ENCODE data around the gene ADCY9. TPM values are rescaled to one million over a fixed set of nuclear protein-coding genes. Genes with fewer than 3 reads are reported as not detected.

Gene ADCY9
- polyA plus RNA-seq, 1 donor (not counting 4 experiments of a cell fraction or from before 2014, with no cell fraction given): 3.0 TPM

GRCh38 chr16:4005731-4006130 lies 110.5 kb downstream of the ADCY9 start:
- Histone ChIP-seq H2AFZ (ENCODE audit: control insufficient read depth, low read length) (no peak overlapping the region), H3K79me2 (ENCODE audit: control insufficient read depth, insufficient read depth, low read length) (no peaks in the 10 kb centered on the region), H3K27me3 (ENCODE audit: control insufficient read depth, extremely low read depth, insufficient read depth, low read length) (no peaks in the 10 kb centered on the region), H3K36me3 (ENCODE audit: control insufficient read depth in 2 of 2, extremely low read depth in 1 of 2, insufficient read depth in 2 of 2, low read length in 2 of 2) (peaks cover 0 to 6% of the 10 kb centered on the region in 2 experiments), H3K4me3 (ENCODE audit: control insufficient read depth in 2 of 3, extremely low read depth in 1 of 3, insufficient read depth in 2 of 3, low read depth in 1 of 3, low read length in 3 of 3) (no peak overlapping the region), H3K27ac (ENCODE audit: control insufficient read depth, insufficient read depth, low read length) (no peak overlapping the region), H4K20me1 (ENCODE audit: control insufficient read depth, extremely low read depth, insufficient read depth, low read length) (no peaks in the 10 kb centered on the region), H3K4me2 (ENCODE audit: control insufficient read depth, extremely low read depth, insufficient read depth, low read depth, low read length) (no peak overlapping the region), H3K9me1 (ENCODE audit: control insufficient read depth, extremely low read depth, insufficient read depth, low read length) (no peaks in the 10 kb centered on the region), H3K9me3 (ENCODE audit: control insufficient read depth, low read depth, low read length) (no peaks in the 10 kb centered on the region), H3K4me1 (ENCODE audit: control insufficient read depth, extremely low read depth, insufficient read depth, low read length) (no peaks in the 10 kb centered on the region), H3K9ac (ENCODE audit: control insufficient read depth, extremely low read depth, insufficient read depth, low read length) (no peak overlapping the region)
- FAIRE-seq (no peak), DNase-seq (ENCODE audit: low read depth, low spot score) (no peak)
- dilution Hi-C loops (cut with MboI; ENCODE audit: extremely low pct_ligation_motif_present, low sequenced_read_pairs): no loop called here
- TF ChIP-seq EZH2 (IDR thresholded peaks at IDR 0.05; ENCODE audit: low read length): no peak
- TF ChIP-seq CTCF (optimal IDR thresholded peaks at IDR 0.05 in 1 of 3, IDR thresholded peaks at IDR 0.05 in 1 of 3, conservative IDR thresholded peaks at IDR 0.05 in 1 of 3; ENCODE audit: extremely low read depth in 1 of 3, insufficient read depth in 2 of 3, low read length in 3 of 3): no peak

- Histone ChIP-seq H3K9me3 (ENCODE audit: control insufficient read depth, low read depth, low read length) (no peaks in the 10 kb centered on the region), H3K27ac (ENCODE audit: control insufficient read depth, insufficient read depth, low read length) (no peak overlapping the region), H3K9ac (ENCODE audit: control insufficient read depth, extremely low read depth, insufficient read depth, low read length) (no peak overlapping the region), H3K9me1 (ENCODE audit: control insufficient read depth, extremely low read depth, insufficient read depth, low read length) (no peaks in the 10 kb centered on the region), H3K4me3 (ENCODE audit: control insufficient read depth in 2 of 3, extremely low read depth in 1 of 3, insufficient read depth in 2 of 3, low read depth in 1 of 3, low read length in 3 of 3) (no peak overlapping the region), H3K4me2 (ENCODE audit: control insufficient read depth, extremely low read depth, insufficient read depth, low read depth, low read length) (no peak overlapping the region), H3K27me3 (ENCODE audit: control insufficient read depth, extremely low read depth, insufficient read depth, low read length) (no peaks in the 10 kb centered on the region), H3K36me3 (ENCODE audit: control insufficient read depth in 2 of 2, extremely low read depth in 1 of 2, insufficient read depth in 2 of 2, low read length in 2 of 2) (peaks cover 0 to 6% of the 10 kb centered on the region in 2 experiments), H3K79me2 (ENCODE audit: control insufficient read depth, insufficient read depth, low read length) (no peaks in the 10 kb centered on the region), H2AFZ (ENCODE audit: control insufficient read depth, low read length) (no peak overlapping the region), H3K4me1 (ENCODE audit: control insufficient read depth, extremely low read depth, insufficient read depth, low read length) (no peaks in the 10 kb centered on the region), H4K20me1 (ENCODE audit: control insufficient read depth, extremely low read depth, insufficient read depth, low read length) (no peaks in the 10 kb centered on the region)
- DNase-seq (ENCODE audit: low read depth, low spot score) (no peak), FAIRE-seq (no peak)
- dilution Hi-C loops (cut with MboI; ENCODE audit: extremely low pct_ligation_motif_present, low sequenced_read_pairs): no loop called here
- no peak for TF ChIP-seq EZH2 (IDR thresholded peaks at IDR 0.05; ENCODE audit: low read length)
- no peak for TF ChIP-seq CTCF (optimal IDR thresholded peaks at IDR 0.05 in 1 of 3, IDR thresholded peaks at IDR 0.05 in 1 of 3, conservative IDR thresholded peaks at IDR 0.05 in 1 of 3; ENCODE audit: extremely low read depth in 1 of 3, insufficient read depth in 2 of 3, low read length in 3 of 3)
These were observed 111.0 kb downstream of the ADCY9 start for GRCh38 chr16:4005281-4005680.
